ENCODE data around the gene RBM22.

RBM22 gene

DNA sequence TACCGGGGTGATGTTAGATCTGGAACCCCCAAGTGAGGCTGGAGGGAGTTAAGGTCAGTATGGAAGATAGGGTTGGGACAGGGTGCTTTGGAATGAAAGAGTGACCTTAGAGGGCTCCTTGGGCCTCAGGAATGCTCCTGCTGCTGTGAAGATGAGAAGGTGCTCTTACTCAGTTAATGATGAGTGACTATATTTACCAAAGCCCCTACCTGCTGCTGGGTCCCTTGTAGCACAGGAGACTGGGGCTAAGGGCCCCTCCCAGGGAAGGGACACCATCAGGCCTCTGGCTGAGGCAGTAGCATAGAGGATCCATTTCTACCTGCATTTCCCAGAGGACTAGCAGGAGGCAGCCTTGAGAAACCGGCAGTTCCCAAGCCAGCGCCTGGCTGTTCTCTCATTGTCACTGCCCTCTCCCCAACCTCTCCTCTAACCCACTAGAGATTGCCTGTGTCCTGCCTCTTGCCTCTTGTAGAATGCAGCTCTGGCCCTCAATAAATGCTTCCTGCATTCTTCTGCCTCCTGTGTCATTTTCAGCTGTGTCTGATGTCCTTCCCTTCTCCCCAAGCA lies 42.1 kb downstream of the RBM22 start:
- POLR2A ChIA-PET = interaction anchor here (1.5 to 4.6 kb wide), 2 partner anchors 10 to 42 kb away, joined by 3 to 33 read pairs; partner anchors contain the start of gene RBM22
- TF ChIP-seq LEF1 (IDR thresholded peaks at IDR 0.05; ENCODE audit: borderline replicate concordance) (no peak), BHLHE40 (IDR thresholded peaks at IDR 0.05; ENCODE audit: borderline replicate concordance) (no peak), ELF4 (IDR thresholded peaks at IDR 0.05) (no peak), NFRKB (IDR thresholded peaks at IDR 0.05) (no peak), L3MBTL2 (conservative IDR thresholded peaks at IDR 0.05) (no peak), SUZ12 (IDR thresholded peaks at IDR 0.05) (no peak), TARDBP (IDR thresholded peaks at IDR 0.05) (no peak), ZNF384 (IDR thresholded peaks at IDR 0.05) (no peak), HDGF (IDR thresholded peaks at IDR 0.05; ENCODE audit: borderline replicate concordance) (no peak), SP1 (IDR thresholded peaks at IDR 0.05) (no peak), CTBP1 (IDR thresholded peaks at IDR 0.05; ENCODE audit: borderline replicate concordance) (no peak), FOXK2 (IDR thresholded peaks at IDR 0.05) (no peak), FOXM1 (IDR thresholded peaks at IDR 0.05; ENCODE audit: borderline replicate concordance) (no peak), FOXA1 (IDR thresholded peaks at IDR 0.05) (no peak), ARNT (IDR thresholded peaks at IDR 0.05) (no peak)
- TF ChIP-seq, protein P1, sequence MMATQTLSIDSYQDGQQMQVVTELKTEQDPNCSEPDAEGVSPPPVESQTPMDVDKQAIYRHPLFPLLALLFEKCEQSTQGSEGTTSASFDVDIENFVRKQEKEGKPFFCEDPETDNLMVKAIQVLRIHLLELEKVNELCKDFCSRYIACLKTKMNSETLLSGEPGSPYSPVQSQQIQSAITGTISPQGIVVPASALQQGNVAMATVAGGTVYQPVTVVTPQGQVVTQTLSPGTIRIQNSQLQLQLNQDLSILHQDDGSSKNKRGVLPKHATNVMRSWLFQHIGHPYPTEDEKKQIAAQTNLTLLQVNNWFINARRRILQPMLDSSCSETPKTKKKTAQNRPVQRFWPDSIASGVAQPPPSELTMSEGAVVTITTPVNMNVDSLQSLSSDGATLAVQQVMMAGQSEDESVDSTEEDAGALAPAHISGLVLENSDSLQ (IDR thresholded peaks at IDR 0.05) = no peak

GRCh38 chr5:150658121-150658520 lies 42.7 kb downstream of the RBM22 start:
- POLR2A ChIA-PET = interaction anchor here (1.5 to 4.6 kb wide), 4 partner anchors 10 to 97 kb away, joined by 3 to 33 read pairs (median 18); partner anchors contain the start of gene RBM22
- no peak for DNase-seq (ENCODE audit: extremely low spot score)
- CTCF ChIA-PET = interaction anchor here (1.0 to 1.1 kb wide), 2 partner anchors 97 kb away, joined by 3 to 7 read pairs; no protein-coding TSS in a partner anchor
- TF ChIP-seq, protein P1 (IDR thresholded peaks at IDR 0.05) = no peak
- TF ChIP-seq L3MBTL2 (conservative IDR thresholded peaks at IDR 0.05) (no peak), TARDBP (IDR thresholded peaks at IDR 0.05) (no peak), ARNT (IDR thresholded peaks at IDR 0.05) (no peak), HDGF (IDR thresholded peaks at IDR 0.05; ENCODE audit: borderline replicate concordance) (no peak), BHLHE40 (IDR thresholded peaks at IDR 0.05; ENCODE audit: borderline replicate concordance) (no peak), FOXA1 (IDR thresholded peaks at IDR 0.05) (no peak), SP1 (IDR thresholded peaks at IDR 0.05) (no peak), FOXK2 (IDR thresholded peaks at IDR 0.05) (no peak), NFRKB (IDR thresholded peaks at IDR 0.05) (no peak), CTBP1 (IDR thresholded peaks at IDR 0.05; ENCODE audit: borderline replicate concordance) (no peak)

More for the DNA sequence above, 42.1 kb downstream of the RBM22 start:
- DNase-seq (ENCODE audit: extremely low spot score) = no peak
- CTCF ChIA-PET = interaction anchor here (0.6 to 1.1 kb wide), 2 partner anchors 97 to 99 kb away, joined by 3 read pairs; no protein-coding TSS in a partner anchor

- ChIA-PET POLR2A (interaction anchor here (0.9 to 4.6 kb wide), 7 partner anchors 14 to 102 kb away, joined by 3 to 33 read pairs (median 6); partner anchors contain the start of genes DCTN4 and RBM22), CTCF (interaction anchor here (0.6 to 2.1 kb wide), 4 partner anchors 12 to 242 kb away, joined by 5 to 7 read pairs (median 6); partner anchors contain the start of gene RBM22)
- DNase-seq (ENCODE audit: extremely low spot score) = peak; percentile 98
- TF ChIP-seq CTBP1 (IDR thresholded peaks at IDR 0.05; ENCODE audit: borderline replicate concordance) (no peak), L3MBTL2 (conservative IDR thresholded peaks at IDR 0.05) (peak; percentile 62)
Measured at GRCh38 chr5:150656191-150657132, 44.4 kb downstream of the RBM22 start.

- TF ChIP-seq FOXK2 (IDR thresholded peaks at IDR 0.05) (no peak), HDGF (IDR thresholded peaks at IDR 0.05; ENCODE audit: borderline replicate concordance) (no peak), BHLHE40 (IDR thresholded peaks at IDR 0.05; ENCODE audit: borderline replicate concordance) (no peak), SUZ12 (IDR thresholded peaks at IDR 0.05) (no peak), TARDBP (IDR thresholded peaks at IDR 0.05) (no peak), ELF4 (IDR thresholded peaks at IDR 0.05) (no peak)
- DNase-seq (ENCODE audit: extremely low spot score) = no peak
- ChIA-PET POLR2A (interaction anchor here (0.7 to 3.5 kb wide), 7 partner anchors 10 to 104 kb away, joined by 3 to 29 read pairs (median 3); partner anchors contain the start of gene DCTN4), CTCF (interaction anchor here (0.9 to 3.9 kb wide), 5 partner anchors 10 to 95 kb away, joined by 4 to 26 read pairs (median 7); partner anchors contain the start of genes RBM22 and SYNPO)
Measured at GRCh38 chr5:150655221-150655620, 45.6 kb downstream of the RBM22 start.

DNA sequence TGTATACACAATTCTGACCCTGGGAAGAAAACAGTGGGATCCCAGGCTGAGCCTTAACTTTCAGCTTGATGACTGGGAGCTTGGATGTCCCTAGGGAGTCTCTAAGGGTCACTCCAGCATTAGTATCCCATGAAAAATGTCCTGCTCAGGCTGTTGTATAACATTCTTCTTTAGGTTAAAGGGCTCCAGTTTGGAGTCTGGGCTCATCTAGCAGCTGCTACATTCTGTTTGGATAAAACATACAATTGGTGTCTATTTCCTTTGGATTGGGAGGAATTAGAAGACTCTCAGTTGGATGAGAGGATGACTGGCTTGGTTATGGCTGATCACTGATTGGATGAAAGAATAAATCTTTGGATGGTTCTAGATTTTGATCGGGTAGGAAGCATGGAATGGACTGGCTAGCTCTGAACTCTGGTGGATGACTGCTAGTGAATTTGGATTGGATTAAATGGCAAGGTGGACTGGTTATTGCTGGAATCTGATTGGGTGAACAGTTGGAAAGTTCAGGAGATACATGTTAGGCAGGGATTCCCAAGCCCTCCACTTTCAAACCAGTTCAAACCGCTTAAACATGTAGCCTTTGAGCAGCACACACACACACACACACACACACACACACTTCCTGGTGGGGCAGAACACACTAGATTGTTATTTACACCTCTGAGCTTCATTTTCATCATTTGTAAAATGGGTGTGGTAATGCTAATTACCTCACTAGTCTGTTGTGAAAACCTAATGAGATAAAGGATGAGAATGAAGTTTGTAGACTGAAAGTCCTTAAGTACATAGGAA lies 46.9 kb downstream of the RBM22 start:
- CTCF ChIA-PET = interaction anchor here (0.6 to 3.9 kb wide), 4 partner anchors 11 to 1086 kb away, joined by 3 to 26 read pairs (median 4); no protein-coding TSS in a partner anchor
- POLR2A ChIA-PET = interaction anchor here (1.1 to 2.4 kb wide), 4 partner anchors 9 to 204 kb away, joined by 3 to 7 read pairs (median 4); partner anchors contain the start of genes RBM22 and RPS14
- no peak for TF ChIP-seq BHLHE40 (IDR thresholded peaks at IDR 0.05; ENCODE audit: borderline replicate concordance)
- no peak for DNase-seq (ENCODE audit: extremely low spot score)

Measured in HEK293T (cell line).